Measurements from ENCODE around the gene SLC25A26.
"Not testable (repeated sequence)": the region's sequence is repeated elsewhere in the genome, so short reads cannot be mapped to it uniquely, and the experiment has no call there.

The SLC25A26 gene

GRCh38 chr3:66415867-66416428 lies 195.1 kb downstream of the SLC25A26 start:
- DNase-seq, result no peak

- no peak for DNase-seq
Observed at GRCh38 chr3:66416556-66417304, 195.9 kb downstream of the SLC25A26 start.

GRCh38 chr3:66418475-66418931 lies 197.7 kb downstream of the SLC25A26 start:
- no peak for DNase-seq

GRCh38 chr3:66419036-66419435 lies 198.2 kb downstream of the SLC25A26 start:
- DNase-seq, result no peak

- DNase-seq, result not testable (repeated sequence)
Observed at GRCh38 chr3:66421144-66421543, 200.3 kb downstream of the SLC25A26 start.

- DNase-seq, result not testable (repeated sequence)
Observed at GRCh38 chr3:66421893-66422292, 201.1 kb downstream of the SLC25A26 start.

- no peak for DNase-seq
Observed at GRCh38 chr3:66423791-66424190, 203.0 kb downstream of the SLC25A26 start.

- no peak for DNase-seq
Observed at GRCh38 chr3:66425032-66425431, 204.2 kb downstream of the SLC25A26 start.

- no peak for DNase-seq
Observed at GRCh38 chr3:66425576-66426114, 204.8 kb downstream of the SLC25A26 start.

GRCh38 chr3:66426135-66426534 lies 205.3 kb downstream of the SLC25A26 start:
- no peak for DNase-seq

- DNase-seq, result no peak
Observed at GRCh38 chr3:66427352-66427751, 206.6 kb downstream of the SLC25A26 start.

GRCh38 chr3:66427951-66428474 lies 207.2 kb downstream of the SLC25A26 start:
- DNase-seq, result no peak
